ENCODE measurements around the gene P2RY2.

The P2RY2 gene

GRCh38 chr11:73249853-73250783, 32.0 kb downstream of the P2RY2 start:
- H3K27me3 ChIP-seq (ENCODE audit: insufficient read depth, low read length): no peaks in the 10 kb centered on the region
- H3K4me3 ChIP-seq (ENCODE audit: low read length): no peak overlapping the region
- no peaks in the 10 kb centered on the region for H3K9me3 ChIP-seq (ENCODE audit: low read length)
- H2AFZ ChIP-seq (ENCODE audit: low read depth, low read length): no peak overlapping the region
- H3K4me1 ChIP-seq (ENCODE audit: insufficient read depth, low read length): peaks cover under 1% of the 10 kb centered on the region
- no peaks in the 10 kb centered on the region for H3K36me3 ChIP-seq (ENCODE audit: insufficient read depth, low read length)

DNA sequence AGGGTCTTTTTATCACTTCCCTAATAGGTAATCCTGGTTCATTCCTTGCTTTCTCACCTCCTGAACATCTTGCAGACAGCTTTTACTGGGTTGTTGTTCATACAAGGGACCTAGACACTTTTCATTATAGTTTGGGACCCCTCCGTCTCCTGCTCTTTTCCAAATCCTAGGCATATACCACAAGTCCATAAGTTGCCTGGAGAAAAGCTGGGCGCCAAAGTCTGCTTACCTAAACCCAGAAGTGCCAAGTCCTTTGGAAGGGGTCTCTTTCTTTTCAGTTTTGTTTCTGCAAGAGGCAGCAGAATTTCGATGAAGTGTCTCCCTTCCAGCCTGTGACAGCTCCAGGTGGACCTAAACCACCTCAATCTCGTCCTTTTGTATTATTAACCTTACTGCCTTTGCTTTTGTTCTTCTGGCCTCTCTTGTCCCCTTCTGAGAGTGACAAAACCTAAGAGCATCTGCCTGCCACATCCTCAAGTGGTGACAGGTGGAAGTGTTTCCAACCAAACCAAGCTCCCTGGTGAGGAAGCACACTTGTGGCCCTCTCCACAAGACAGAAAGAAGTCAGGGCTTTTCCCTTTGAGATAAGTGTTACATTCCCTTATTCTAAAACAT, 34.6 kb downstream of the P2RY2 start:
- no peaks in the 10 kb centered on the region for H3K27me3 ChIP-seq (ENCODE audit: insufficient read depth, low read length)
- no peaks in the 10 kb centered on the region for H3K36me3 ChIP-seq (ENCODE audit: insufficient read depth, low read length)
- no peak overlapping the region for H2AFZ ChIP-seq (ENCODE audit: low read depth, low read length)
- H3K4me3 ChIP-seq (ENCODE audit: low read length): no peak overlapping the region
- peaks cover 5% of the 10 kb centered on the region for H3K4me1 ChIP-seq (ENCODE audit: insufficient read depth, low read length)
- H3K9me3 ChIP-seq (ENCODE audit: low read length): no peaks in the 10 kb centered on the region

DNA sequence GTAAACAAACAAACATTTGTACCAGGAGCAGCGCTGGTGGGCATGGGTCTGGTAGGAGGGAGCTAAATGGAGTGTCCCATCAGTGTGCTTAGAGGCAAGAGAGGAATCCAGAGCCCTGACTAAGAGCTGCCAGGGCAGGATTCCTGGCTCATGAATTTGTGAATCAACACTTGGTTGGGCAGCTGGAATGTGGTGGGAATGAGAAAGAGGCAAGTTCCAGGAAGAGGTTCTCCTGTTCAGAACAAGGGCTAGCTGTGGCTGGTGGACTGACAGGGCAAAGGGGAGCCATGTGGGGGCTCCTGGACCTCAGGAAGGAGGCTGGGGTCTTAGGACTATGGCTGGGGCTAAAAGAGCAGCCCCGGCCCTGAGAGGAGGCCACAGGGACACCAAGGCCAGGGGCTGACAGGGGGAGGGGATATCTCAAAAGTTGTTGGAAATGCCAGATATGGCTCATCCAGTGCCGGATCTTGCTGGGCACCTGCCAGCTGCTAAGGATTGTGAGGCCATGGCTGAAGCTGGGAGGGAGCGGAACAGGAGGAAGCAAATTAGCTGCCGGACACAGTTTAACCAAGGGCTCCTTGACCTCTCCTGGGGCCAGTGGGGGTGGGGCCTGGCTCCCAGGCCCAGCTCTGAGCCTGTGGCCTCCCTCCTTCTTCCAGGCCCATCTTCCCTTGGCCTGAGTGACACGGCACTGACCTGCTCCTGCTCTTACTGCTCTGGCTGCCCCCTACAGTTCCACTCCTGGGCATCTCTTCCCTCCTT, 39.4 kb downstream of the P2RY2 start:
- H3K9me3 ChIP-seq (ENCODE audit: low read length): no peaks in the 10 kb centered on the region
- no peaks in the 10 kb centered on the region for H3K36me3 ChIP-seq (ENCODE audit: insufficient read depth, low read length)
- peaks cover 13% of the 10 kb centered on the region for H3K4me1 ChIP-seq (ENCODE audit: insufficient read depth, low read length)
- H3K4me3 ChIP-seq (ENCODE audit: low read length): no peak overlapping the region
- H3K27me3 ChIP-seq (ENCODE audit: insufficient read depth, low read length): no peaks in the 10 kb centered on the region
- no peak overlapping the region for H2AFZ ChIP-seq (ENCODE audit: low read depth, low read length)

- H3K4me1 ChIP-seq (ENCODE audit: insufficient read depth, low read length): peaks cover 13% of the 10 kb centered on the region
- no peaks in the 10 kb centered on the region for H3K9me3 ChIP-seq (ENCODE audit: low read length)
- no peak overlapping the region for H2AFZ ChIP-seq (ENCODE audit: low read depth, low read length)
- H3K36me3 ChIP-seq (ENCODE audit: insufficient read depth, low read length): no peaks in the 10 kb centered on the region
- no peak overlapping the region for H3K4me3 ChIP-seq (ENCODE audit: low read length)
- H3K27me3 ChIP-seq (ENCODE audit: insufficient read depth, low read length): no peaks in the 10 kb centered on the region
Observed at GRCh38 chr11:73258104-73259035, 40.3 kb downstream of the P2RY2 start.

GRCh38 chr11:73259406-73260126, 41.5 kb downstream of the P2RY2 start:
- H3K27me3 ChIP-seq (ENCODE audit: insufficient read depth, low read length): no peaks in the 10 kb centered on the region
- peaks cover 13% of the 10 kb centered on the region for H3K4me1 ChIP-seq (ENCODE audit: insufficient read depth, low read length)
- H3K36me3 ChIP-seq (ENCODE audit: insufficient read depth, low read length): no peaks in the 10 kb centered on the region
- no peak overlapping the region for H2AFZ ChIP-seq (ENCODE audit: low read depth, low read length)
- no peaks in the 10 kb centered on the region for H3K9me3 ChIP-seq (ENCODE audit: low read length)
- no peak overlapping the region for H3K4me3 ChIP-seq (ENCODE audit: low read length)

GRCh38 chr11:73260127-73260457, 42.0 kb downstream of the P2RY2 start:
- H3K4me1 ChIP-seq (ENCODE audit: insufficient read depth, low read length): peaks cover 13% of the 10 kb centered on the region
- no peaks in the 10 kb centered on the region for H3K9me3 ChIP-seq (ENCODE audit: low read length)
- H3K36me3 ChIP-seq (ENCODE audit: insufficient read depth, low read length): no peaks in the 10 kb centered on the region
- H3K27me3 ChIP-seq (ENCODE audit: insufficient read depth, low read length): peaks cover 4% of the 10 kb centered on the region
- H2AFZ ChIP-seq (ENCODE audit: low read depth, low read length): no peak overlapping the region
- no peak overlapping the region for H3K4me3 ChIP-seq (ENCODE audit: low read length)

GRCh38 chr11:73262851-73263495, 44.9 kb downstream of the P2RY2 start:
- Histone ChIP-seq H3K27me3 (ENCODE audit: insufficient read depth, low read length) (peaks cover 17% of the 10 kb centered on the region), H3K4me3 (ENCODE audit: low read length) (no peak overlapping the region), H3K36me3 (ENCODE audit: insufficient read depth, low read length) (no peaks in the 10 kb centered on the region), H3K4me1 (ENCODE audit: insufficient read depth, low read length) (peaks cover 4% of the 10 kb centered on the region), H3K9me3 (ENCODE audit: low read length) (no peaks in the 10 kb centered on the region), H2AFZ (ENCODE audit: low read depth, low read length) (no peak overlapping the region)

- Histone ChIP-seq H3K4me1 (ENCODE audit: insufficient read depth, low read length) (no peaks in the 10 kb centered on the region), H2AFZ (ENCODE audit: low read depth, low read length) (no peak overlapping the region), H3K9me3 (ENCODE audit: low read length) (no peaks in the 10 kb centered on the region), H3K4me3 (ENCODE audit: low read length) (no peak overlapping the region), H3K36me3 (ENCODE audit: insufficient read depth, low read length) (no peaks in the 10 kb centered on the region), H3K27me3 (ENCODE audit: insufficient read depth, low read length) (peaks cover 17% of the 10 kb centered on the region)
Observed at GRCh38 chr11:73263640-73264039, 45.6 kb downstream of the P2RY2 start.

DNA sequence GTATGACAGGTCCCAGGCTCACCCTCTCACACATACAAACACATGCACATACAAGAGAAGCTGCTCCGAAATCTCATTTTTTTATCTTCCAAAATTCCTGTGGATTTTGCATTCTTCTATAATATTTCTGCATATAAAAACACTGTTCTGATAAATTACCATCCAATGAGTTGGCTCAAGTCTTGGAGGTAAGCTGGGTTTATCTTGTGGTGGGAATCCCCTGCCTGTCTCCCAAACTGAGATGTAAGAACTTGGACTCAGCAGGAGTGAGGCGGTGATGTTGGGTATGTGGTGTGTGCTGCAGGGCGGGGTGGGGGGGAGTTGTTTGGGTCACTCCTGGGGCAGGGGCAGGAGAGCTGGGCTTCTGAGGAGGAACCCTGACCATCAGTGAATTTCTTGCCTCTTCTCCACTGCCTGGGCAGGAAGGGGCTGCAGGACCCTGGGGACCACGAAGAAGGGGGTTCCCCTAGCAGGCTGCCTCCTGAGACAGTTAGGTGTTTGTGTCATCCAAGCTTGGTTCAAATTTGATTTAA, 47.3 kb downstream of the P2RY2 start:
- Histone ChIP-seq H3K4me3 (ENCODE audit: low read length) (no peak overlapping the region), H2AFZ (ENCODE audit: low read depth, low read length) (no peak overlapping the region), H3K4me1 (ENCODE audit: insufficient read depth, low read length) (no peaks in the 10 kb centered on the region), H3K27me3 (ENCODE audit: insufficient read depth, low read length) (peaks cover 25% of the 10 kb centered on the region), H3K9me3 (ENCODE audit: low read length) (no peaks in the 10 kb centered on the region), H3K36me3 (ENCODE audit: insufficient read depth, low read length) (no peaks in the 10 kb centered on the region)

DNA sequence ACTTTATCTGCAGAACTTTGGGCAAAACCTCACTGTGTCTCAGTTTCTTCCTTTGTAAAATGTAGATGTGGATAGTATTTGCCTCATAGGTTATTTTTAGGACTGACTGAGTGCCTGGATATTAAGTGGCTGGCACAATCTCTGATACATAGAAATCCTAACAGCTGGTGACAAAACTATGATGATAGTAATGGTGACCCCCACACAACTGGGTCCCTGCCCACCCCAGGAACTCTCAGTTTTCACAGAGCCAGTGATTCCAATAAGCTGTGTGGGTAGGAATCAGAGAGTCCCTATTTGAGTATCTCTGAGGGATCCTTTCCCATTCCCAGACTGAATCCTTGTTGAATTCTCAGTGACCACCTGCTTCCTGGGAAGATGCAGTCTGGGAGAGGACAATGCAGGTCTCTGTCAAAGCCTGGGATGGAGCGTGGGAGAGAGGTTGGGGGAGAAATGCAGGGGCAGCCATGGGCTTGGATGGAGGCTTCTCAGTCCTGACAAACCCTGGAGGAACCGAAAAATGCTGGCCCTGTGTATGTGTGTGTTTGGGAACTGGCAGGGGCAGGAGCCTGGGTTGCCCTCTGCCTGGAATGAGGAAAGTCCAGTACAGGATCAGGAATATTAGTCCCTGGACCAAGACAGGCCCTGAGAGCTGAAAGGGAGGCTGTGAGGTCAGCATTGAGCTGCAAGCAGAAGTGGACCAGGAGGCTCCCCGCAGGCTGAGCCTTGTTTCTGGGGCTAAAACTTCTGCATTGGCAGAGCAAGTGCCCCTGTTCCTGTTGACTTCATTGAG, 48.0 kb downstream of the P2RY2 start:
- no peaks in the 10 kb centered on the region for H3K4me1 ChIP-seq (ENCODE audit: insufficient read depth, low read length)
- H2AFZ ChIP-seq (ENCODE audit: low read depth, low read length): no peak overlapping the region
- peaks cover 25% of the 10 kb centered on the region for H3K27me3 ChIP-seq (ENCODE audit: insufficient read depth, low read length)
- H3K4me3 ChIP-seq (ENCODE audit: low read length): no peak overlapping the region
- H3K36me3 ChIP-seq (ENCODE audit: insufficient read depth, low read length): no peaks in the 10 kb centered on the region
- H3K9me3 ChIP-seq (ENCODE audit: low read length): no peaks in the 10 kb centered on the region

- no peaks in the 10 kb centered on the region for H3K4me1 ChIP-seq (ENCODE audit: insufficient read depth, low read length)
- H3K27me3 ChIP-seq (ENCODE audit: insufficient read depth, low read length): peaks cover 25% of the 10 kb centered on the region
- H3K4me3 ChIP-seq (ENCODE audit: low read length): no peak overlapping the region
- no peaks in the 10 kb centered on the region for H3K36me3 ChIP-seq (ENCODE audit: insufficient read depth, low read length)
- no peak overlapping the region for H2AFZ ChIP-seq (ENCODE audit: low read depth, low read length)
- no peaks in the 10 kb centered on the region for H3K9me3 ChIP-seq (ENCODE audit: low read length)
Observed at GRCh38 chr11:73266646-73267020, 48.6 kb downstream of the P2RY2 start.
